A549 (cell line): ENCODE results near the gene TBC1D28.
"Not testable (repeated sequence)": the region's sequence is repeated elsewhere in the genome, so short reads cannot be mapped to it uniquely, and the experiment has no call there.

Experiments used
- BHLHE40 ChIP-seq: IDR thresholded peaks from 2 replicates; pipeline ENCODE4 v1.6.1; 2012; ENCODE audit warnings: low read depth, low read length, inconsistent platforms
- RAD21 ChIP-seq, 2 experiments: fragments of >200 bp in 1 of 2; sonication (Bioruptor Twin) in 1 of 2; formaldehyde crosslinking in 1 of 2; IDR thresholded peaks in 1 of 2; conservative IDR thresholded peaks in 1 of 2; 2 replicates in 1 of 2; 3 replicates in 1 of 2; pipeline ENCODE4 v1.6.1; 2012 to 2018; ENCODE audit warnings: inconsistent platforms in 1 of 2
- RCOR1 ChIP-seq: fragments of 150-350 bp; IDR thresholded peaks from 2 replicates; pipeline ENCODE4 v1.6.1; 2014; ENCODE audit warnings: antibody characterized with exemption, low read length, low read depth

DNA sequence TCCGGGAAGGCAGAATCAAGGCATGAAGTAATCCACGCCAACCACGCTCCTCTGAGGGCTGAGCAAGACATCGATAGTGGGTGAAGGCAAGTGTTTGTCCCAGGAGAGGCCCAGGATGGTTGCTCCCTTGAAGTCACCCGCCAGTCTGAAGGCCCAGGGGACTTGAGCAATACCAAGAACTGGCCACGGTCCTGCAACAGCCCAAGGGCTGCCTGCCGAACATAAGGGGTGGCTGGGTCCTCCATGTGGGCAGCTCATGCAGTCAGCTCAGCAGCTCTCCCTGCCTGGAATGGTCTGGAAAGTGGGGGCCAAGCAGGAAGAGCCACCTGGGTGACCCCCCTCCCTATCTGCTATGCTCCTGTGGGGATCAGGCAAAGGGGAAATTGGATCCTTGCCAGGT is 8.4 kb downstream of the TBC1D28 start:
- TF ChIP-seq BHLHE40; RCOR1; RAD21 (conservative IDR thresholded peaks at IDR 0.05 in 1 of 2, IDR thresholded peaks at IDR 0.05 in 1 of 2): not testable (repeated sequence)
